HEK293 (cell line): ENCODE measurements around the gene TTC23.

ENCODE experiments used
- CTCF ChIA-PET: fragments of 350-600 bp; formaldehyde crosslinking; extraction: SDS; loops from one replicate; lab custom pipeline; 2021; ENCODE audit warnings: antibody characterized with exemption; lab: Yijun Ruan, JAX
- POLR2A ChIA-PET: fragments of 300-600 bp; formaldehyde crosslinking; extraction: SDS; loops from one replicate; lab custom pipeline; 2020; ENCODE audit warnings: antibody characterized with exemption, inconsistent platforms; lab: Yijun Ruan, JAX
- H3K27ac ChIP-seq: fragments of 200-500 bp; sonication (Bioruptor generic); 2 replicates; pipeline ENCODE4 v1.5.1; 2014; ENCODE audit warnings: low read depth, low read length, control low read depth, inconsistent platforms; ENCODE audit errors: extremely low read depth
- H3K36me3 ChIP-seq, 2 experiments: fragments of 200-500 bp in 1 of 2; sonication (Bioruptor generic) in 1 of 2; 1 replicate in 1 of 2; 2 replicates in 1 of 2; pipeline ENCODE4 v1.5.1; 2014 to 2017; ENCODE audit warnings: inconsistent platforms in 2 of 2, low read length in 2 of 2; ENCODE audit not compliant: control insufficient read depth in 2 of 2, insufficient read depth in 1 of 2
- H3K4me1 ChIP-seq: fragments of 200-500 bp; sonication (Bioruptor generic); 2 replicates; pipeline ENCODE4 v1.5.1; 2014; ENCODE audit warnings: mild to moderate bottlenecking, low read length, inconsistent platforms; ENCODE audit not compliant: control insufficient read depth, insufficient read depth
- H3K4me3 ChIP-seq: 2 replicates; pipeline ENCODE4 v1.5.1; 2011; ENCODE audit warnings: low read depth, mild to moderate bottlenecking, control low read depth, low read length, moderate library complexity
- H3K9me3 ChIP-seq: fragments of 200-500 bp; sonication (Bioruptor generic); 2 replicates; pipeline ENCODE4 v1.5.1; 2014; ENCODE audit warnings: low read depth, low read length, inconsistent platforms; ENCODE audit not compliant: control insufficient read depth, insufficient read depth
- BCL11B ChIP-seq: fragments of 450-650 bp; formaldehyde crosslinking; IDR thresholded peaks from 2 replicates; pipeline ENCODE4 v1.5.1; 2016; ENCODE audit warnings: low read depth, missing biosample characterization, missing genetic modification characterization
- KLF10 ChIP-seq: fragments of 450-650 bp; IDR thresholded peaks from 2 replicates; pipeline ENCODE4 v1.5.1; 2018; ENCODE audit warnings: missing biosample characterization, mild to moderate bottlenecking, missing genetic modification characterization
- KLF8 ChIP-seq: fragments of 450-650 bp; formaldehyde crosslinking; IDR thresholded peaks from 2 replicates; pipeline ENCODE4 v1.5.1; 2016; ENCODE audit warnings: missing biosample characterization, missing genetic modification characterization
- MEIS1 ChIP-seq: sonication (generic); formaldehyde crosslinking; IDR thresholded peaks from 2 replicates; pipeline ENCODE4 v1.8.1; 2022; ENCODE audit warnings: missing genetic modification reagents, mild to moderate bottlenecking, borderline replicate concordance
- RBAK ChIP-seq: fragments of 450-650 bp; formaldehyde crosslinking; IDR thresholded peaks from 2 replicates; pipeline ENCODE4 v1.5.1; 2016; ENCODE audit warnings: missing biosample characterization, missing genetic modification characterization
- SCRT1 ChIP-seq: fragments of 450-650 bp; formaldehyde crosslinking; IDR thresholded peaks from 2 replicates; pipeline ENCODE4 v1.5.1; 2016; ENCODE audit warnings: missing biosample characterization, missing genetic modification characterization, borderline replicate concordance
- WT1 ChIP-seq: fragments of 450-650 bp; formaldehyde crosslinking; IDR thresholded peaks from 2 replicates; pipeline ENCODE4 v1.5.1; 2016; ENCODE audit warnings: missing biosample characterization, missing genetic modification characterization
- YY1 ChIP-seq: fragments of 450-650 bp; formaldehyde crosslinking; IDR thresholded peaks from 2 replicates; pipeline ENCODE4 v1.5.1; 2018; ENCODE audit warnings: missing biosample characterization, missing genetic modification characterization
- ZFP41 ChIP-seq: fragments of 450-650 bp; formaldehyde crosslinking; IDR thresholded peaks from 2 replicates; pipeline ENCODE4 v1.5.1; 2016; ENCODE audit warnings: missing biosample characterization, missing genetic modification characterization, borderline replicate concordance
- ZNF2 ChIP-seq: fragments of 450-650 bp; formaldehyde crosslinking; IDR thresholded peaks from 2 replicates; pipeline ENCODE4 v1.5.1; 2016; ENCODE audit warnings: missing biosample characterization, missing genetic modification characterization
- ZNF350 ChIP-seq: fragments of 450-650 bp; formaldehyde crosslinking; IDR thresholded peaks from 2 replicates; pipeline ENCODE4 v1.5.0; 2017; ENCODE audit warnings: missing biosample characterization, mild to moderate bottlenecking, missing genetic modification characterization
- ZNF394 ChIP-seq: fragments of 450-650 bp; formaldehyde crosslinking; IDR thresholded peaks from 2 replicates; pipeline ENCODE4 v1.5.1; 2016; ENCODE audit warnings: missing biosample characterization, missing genetic modification characterization, mild to moderate bottlenecking, moderate library complexity, borderline replicate concordance
- ZNF48 ChIP-seq: fragments of 450-650 bp; formaldehyde crosslinking; IDR thresholded peaks from 2 replicates; pipeline ENCODE4 v1.5.1; 2016; ENCODE audit warnings: missing biosample characterization, missing genetic modification characterization
- ZNF549 ChIP-seq: fragments of 450-650 bp; IDR thresholded peaks from 2 replicates; pipeline ENCODE4 v1.5.1; 2018; ENCODE audit warnings: missing biosample characterization, missing genetic modification characterization, mild to moderate bottlenecking, inconsistent platforms, moderate library complexity
- ZNF596 ChIP-seq: fragments of 450-650 bp; IDR thresholded peaks from 2 replicates; pipeline ENCODE4 v1.5.0; 2018; ENCODE audit warnings: missing biosample characterization, mild to moderate bottlenecking, missing genetic modification characterization, moderate library complexity
- ZNF600 ChIP-seq: fragments of 450-650 bp; formaldehyde crosslinking; IDR thresholded peaks from 2 replicates; pipeline ENCODE4 v1.5.1; 2016; ENCODE audit warnings: missing biosample characterization, missing genetic modification characterization
- ZNF624 ChIP-seq: fragments of 450-650 bp; formaldehyde crosslinking; IDR thresholded peaks from 2 replicates; pipeline ENCODE4 v1.5.1; 2017; ENCODE audit warnings: missing biosample characterization, missing genetic modification characterization
- ZNF747 ChIP-seq: fragments of 450-650 bp; formaldehyde crosslinking; IDR thresholded peaks from 2 replicates; pipeline ENCODE4 v1.5.1; 2016; ENCODE audit warnings: missing biosample characterization, missing genetic modification characterization
- ZNF830 ChIP-seq: fragments of 450-650 bp; IDR thresholded peaks from 2 replicates; pipeline ENCODE4 v1.5.0; 2018; ENCODE audit warnings: missing biosample characterization, missing genetic modification characterization, low read depth, mild to moderate bottlenecking, moderate library complexity
- ZSCAN30 ChIP-seq: fragments of 450-650 bp; IDR thresholded peaks from 2 replicates; pipeline ENCODE4 v1.5.1; 2018; ENCODE audit warnings: missing biosample characterization, mild to moderate bottlenecking, missing genetic modification characterization, moderate library complexity
- TF ChIP-seq, protein P1 (sequence below): fragments of 450-650 bp; formaldehyde crosslinking; IDR thresholded peaks from 2 replicates; pipeline ENCODE4 v1.5.1; 2016; ENCODE audit warnings: missing biosample characterization, missing genetic modification characterization
- TF ChIP-seq, protein P2 (sequence below): fragments of 450-650 bp; formaldehyde crosslinking; IDR thresholded peaks from 2 replicates; pipeline ENCODE4 v1.5.1; 2016; ENCODE audit warnings: missing biosample characterization, missing genetic modification characterization, borderline replicate concordance

The TTC23 gene

GRCh38 chr15:99239545-99240198, 9.7 kb downstream of the TTC23 start (continued):
- TF ChIP-seq, protein P1, sequence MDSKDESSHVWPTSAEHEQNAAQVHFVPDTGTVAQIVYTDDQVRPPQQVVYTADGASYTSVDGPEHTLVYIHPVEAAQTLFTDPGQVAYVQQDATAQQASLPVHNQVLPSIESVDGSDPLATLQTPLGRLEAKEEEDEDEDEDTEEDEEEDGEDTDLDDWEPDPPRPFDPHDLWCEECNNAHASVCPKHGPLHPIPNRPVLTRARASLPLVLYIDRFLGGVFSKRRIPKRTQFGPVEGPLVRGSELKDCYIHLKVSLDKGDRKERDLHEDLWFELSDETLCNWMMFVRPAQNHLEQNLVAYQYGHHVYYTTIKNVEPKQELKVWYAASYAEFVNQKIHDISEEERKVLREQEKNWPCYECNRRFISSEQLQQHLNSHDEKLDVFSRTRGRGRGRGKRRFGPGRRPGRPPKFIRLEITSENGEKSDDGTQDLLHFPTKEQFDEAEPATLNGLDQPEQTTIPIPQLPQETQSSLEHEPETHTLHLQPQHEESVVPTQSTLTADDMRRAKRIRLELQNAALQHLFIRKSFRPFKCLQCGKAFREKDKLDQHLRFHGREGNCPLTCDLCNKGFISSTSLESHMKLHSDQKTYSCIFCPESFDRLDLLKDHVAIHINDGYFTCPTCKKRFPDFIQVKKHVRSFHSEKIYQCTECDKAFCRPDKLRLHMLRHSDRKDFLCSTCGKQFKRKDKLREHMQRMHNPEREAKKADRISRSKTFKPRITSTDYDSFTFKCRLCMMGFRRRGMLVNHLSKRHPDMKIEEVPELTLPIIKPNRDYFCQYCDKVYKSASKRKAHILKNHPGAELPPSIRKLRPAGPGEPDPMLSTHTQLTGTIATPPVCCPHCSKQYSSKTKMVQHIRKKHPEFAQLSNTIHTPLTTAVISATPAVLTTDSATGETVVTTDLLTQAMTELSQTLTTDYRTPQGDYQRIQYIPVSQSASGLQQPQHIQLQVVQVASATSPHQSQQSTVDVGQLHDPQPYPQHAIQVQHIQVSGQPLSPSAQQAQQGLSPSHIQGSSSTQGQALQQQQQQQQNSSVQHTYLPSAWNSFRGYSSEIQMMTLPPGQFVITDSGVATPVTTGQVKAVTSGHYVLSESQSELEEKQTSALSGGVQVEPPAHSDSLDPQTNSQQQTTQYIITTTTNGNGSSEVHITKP (tag by site-specific recombination): peak; percentile 93
- TF ChIP-seq ZNF830 (tag by site-specific recombination): no peak
- TF ChIP-seq, all 188 proteins: peak for 4

DNA sequence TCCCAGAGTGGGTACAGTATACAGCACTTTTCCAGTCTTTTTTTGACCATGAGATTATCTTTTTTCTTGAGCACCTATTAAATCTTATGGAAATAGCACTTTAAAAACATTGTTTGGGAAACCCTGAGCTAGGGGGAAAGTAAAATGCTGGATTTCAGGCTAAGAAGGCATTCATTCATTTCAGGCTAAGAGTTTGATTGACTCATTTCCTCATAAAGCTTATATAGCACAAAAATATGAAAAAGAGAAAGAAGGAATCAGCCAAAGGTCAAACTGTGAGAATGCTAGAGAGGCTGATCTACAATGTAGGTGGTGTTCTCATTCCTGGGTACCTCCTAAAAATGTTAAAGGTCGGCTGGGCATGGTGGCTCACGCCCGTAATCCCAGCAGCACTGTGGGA, 10.5 kb downstream of the TTC23 start:
- POLR2A ChIA-PET: no interaction called here
- TF ChIP-seq, protein P2, sequence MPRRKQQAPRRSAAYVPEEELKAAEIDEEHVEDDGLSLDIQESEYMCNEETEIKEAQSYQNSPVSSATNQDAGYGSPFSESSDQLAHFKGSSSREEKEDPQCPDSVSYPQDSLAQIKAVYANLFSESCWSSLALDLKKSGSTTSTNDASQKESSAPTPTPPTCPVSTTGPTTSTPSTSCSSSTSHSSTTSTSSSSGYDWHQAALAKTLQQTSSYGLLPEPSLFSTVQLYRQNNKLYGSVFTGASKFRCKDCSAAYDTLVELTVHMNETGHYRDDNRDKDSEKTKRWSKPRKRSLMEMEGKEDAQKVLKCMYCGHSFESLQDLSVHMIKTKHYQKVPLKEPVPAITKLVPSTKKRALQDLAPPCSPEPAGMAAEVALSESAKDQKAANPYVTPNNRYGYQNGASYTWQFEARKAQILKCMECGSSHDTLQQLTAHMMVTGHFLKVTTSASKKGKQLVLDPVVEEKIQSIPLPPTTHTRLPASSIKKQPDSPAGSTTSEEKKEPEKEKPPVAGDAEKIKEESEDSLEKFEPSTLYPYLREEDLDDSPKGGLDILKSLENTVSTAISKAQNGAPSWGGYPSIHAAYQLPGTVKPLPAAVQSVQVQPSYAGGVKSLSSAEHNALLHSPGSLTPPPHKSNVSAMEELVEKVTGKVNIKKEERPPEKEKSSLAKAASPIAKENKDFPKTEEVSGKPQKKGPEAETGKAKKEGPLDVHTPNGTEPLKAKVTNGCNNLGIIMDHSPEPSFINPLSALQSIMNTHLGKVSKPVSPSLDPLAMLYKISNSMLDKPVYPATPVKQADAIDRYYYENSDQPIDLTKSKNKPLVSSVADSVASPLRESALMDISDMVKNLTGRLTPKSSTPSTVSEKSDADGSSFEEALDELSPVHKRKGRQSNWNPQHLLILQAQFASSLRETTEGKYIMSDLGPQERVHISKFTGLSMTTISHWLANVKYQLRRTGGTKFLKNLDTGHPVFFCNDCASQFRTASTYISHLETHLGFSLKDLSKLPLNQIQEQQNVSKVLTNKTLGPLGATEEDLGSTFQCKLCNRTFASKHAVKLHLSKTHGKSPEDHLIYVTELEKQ (tag by site-specific recombination): no peak
- TF ChIP-seq WT1 (tag by site-specific recombination) (no peak), ZSCAN30 (tag by site-specific recombination) (no peak), SCRT1 (no peak), KLF8 (tag by site-specific recombination) (no peak), RBAK (tag by site-specific recombination) (no peak), ZNF2 (tag by site-specific recombination) (no peak), ZFP41 (no peak), KLF10 (tag by site-specific recombination) (no peak), ZNF48 (tag by site-specific recombination) (no peak), ZNF596 (tag by site-specific recombination) (no peak), ZNF747 (tag by site-specific recombination) (no peak), ZNF350 (tag by site-specific recombination) (no peak), YY1 (tag by site-specific recombination) (no peak), MEIS1 (CRISPR knock-in tag) (no peak), ZNF549 (no peak), ZNF394 (tag by site-specific recombination) (no peak), ZNF624 (tag by site-specific recombination) (no peak), ZNF600 (no peak), BCL11B (tag by site-specific recombination) (no peak)
- peaks cover 15 to 23% of the 10 kb centered on the region in 2 experiments for H3K36me3 ChIP-seq
- H3K9me3 ChIP-seq: no peaks in the 10 kb centered on the region
- H3K4me1 ChIP-seq: no peaks in the 10 kb centered on the region
- H3K27ac ChIP-seq: no peak overlapping the region
- CTCF ChIA-PET: interaction anchor here (0.7 kb wide), 1 partner anchor 30 kb away, joined by 4 read pairs; no protein-coding TSS in a partner anchor
- no peak overlapping the region for H3K4me3 ChIP-seq
